Effector memory CD4-positive, alpha-beta T cell (primary cell): ENCODE results near the gene GRID2IP.
"Not testable (repeated sequence)": the region's sequence is repeated elsewhere in the genome, so short reads cannot be mapped to it uniquely, and the experiment has no call there.

Experiments used
- DNase-seq, 3 donors: peaks; one replicate each; pipeline ENCODE4 v3.0.0-alpha.2; 2020
- H3K27ac ChIP-seq: 2 replicates; pipeline ENCODE4 v1.7.0; 2013; ENCODE audit warnings: mild to moderate bottlenecking, low read length, moderate library complexity; ENCODE audit not compliant: insufficient read depth, poor library complexity, severe bottlenecking
- H3K27me3 ChIP-seq: replicated peaks from 2 replicates; pipeline ENCODE4 v1.7.0; 2013; ENCODE audit warnings: mild to moderate bottlenecking, low read length; ENCODE audit not compliant: insufficient read depth, control insufficient read depth, poor library complexity, severe bottlenecking
- H3K36me3 ChIP-seq: 2 replicates; pipeline ENCODE4 v1.7.0; 2013; ENCODE audit warnings: mild to moderate bottlenecking, low read length, moderate library complexity; ENCODE audit not compliant: control insufficient read depth, insufficient read depth
- H3K4me1 ChIP-seq: 2 replicates; pipeline ENCODE4 v1.7.0; 2013; ENCODE audit warnings: low read length, mild to moderate bottlenecking; ENCODE audit not compliant: control insufficient read depth, insufficient read depth, poor library complexity, severe bottlenecking
- H3K4me3 ChIP-seq: 2 replicates; pipeline ENCODE4 v1.7.0; 2013; ENCODE audit warnings: low read length, low read depth, mild to moderate bottlenecking; ENCODE audit not compliant: insufficient read depth, poor library complexity, severe bottlenecking
- H3K9me3 ChIP-seq: 2 replicates; pipeline ENCODE4 v1.7.0; 2013; ENCODE audit warnings: mild to moderate bottlenecking, low read length, moderate library complexity; ENCODE audit not compliant: control insufficient read depth

The GRID2IP gene

DNA sequence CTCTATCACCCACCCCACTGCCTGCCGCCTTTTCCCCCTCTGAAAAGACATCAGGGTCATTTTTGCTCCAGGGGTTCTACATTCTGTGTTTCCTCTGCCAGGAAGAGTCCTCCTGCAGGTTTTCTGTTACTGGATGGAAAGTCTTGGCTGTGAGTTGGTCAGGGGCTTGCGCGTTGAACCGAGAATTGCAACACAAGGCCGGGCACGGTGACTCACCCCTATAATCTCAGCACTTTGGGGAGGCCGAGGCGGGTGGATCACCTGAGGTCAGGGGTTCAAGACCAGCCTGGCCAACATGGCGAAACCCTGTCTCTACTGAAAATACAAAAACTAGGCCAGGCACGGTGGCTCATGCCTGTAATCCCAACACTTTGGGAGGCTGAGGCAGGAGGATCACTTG is 100.7 kb downstream of the GRID2IP start:
- DNase-seq, H3K4me1 ChIP-seq, H3K27me3 ChIP-seq, H3K27ac ChIP-seq, H3K4me3 ChIP-seq, H3K9me3 ChIP-seq, H3K36me3 ChIP-seq: not testable (repeated sequence)

DNA sequence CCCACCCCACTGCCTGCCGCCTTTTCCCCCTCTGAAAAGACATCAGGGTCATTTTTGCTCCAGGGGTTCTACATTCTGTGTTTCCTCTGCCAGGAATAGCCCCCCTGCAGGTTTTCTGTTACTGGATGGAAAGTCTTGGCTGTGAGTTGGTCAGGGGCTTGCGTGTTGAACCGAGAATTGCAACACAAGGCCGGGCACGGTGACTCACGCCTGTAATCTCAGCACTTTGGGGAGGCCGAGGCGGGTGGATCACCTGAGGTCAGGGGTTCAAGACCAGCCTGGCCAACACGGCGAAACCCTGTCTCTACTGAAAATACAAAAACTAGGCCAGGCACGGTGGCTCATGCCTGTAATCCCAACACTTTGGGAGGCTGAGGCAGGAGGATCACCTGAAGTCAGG is 101.4 kb downstream of the GRID2IP start:
- not testable (repeated sequence) for H3K27me3 ChIP-seq, H3K36me3 ChIP-seq, DNase-seq, H3K4me3 ChIP-seq, H3K9me3 ChIP-seq, H3K27ac ChIP-seq, H3K4me1 ChIP-seq

DNA sequence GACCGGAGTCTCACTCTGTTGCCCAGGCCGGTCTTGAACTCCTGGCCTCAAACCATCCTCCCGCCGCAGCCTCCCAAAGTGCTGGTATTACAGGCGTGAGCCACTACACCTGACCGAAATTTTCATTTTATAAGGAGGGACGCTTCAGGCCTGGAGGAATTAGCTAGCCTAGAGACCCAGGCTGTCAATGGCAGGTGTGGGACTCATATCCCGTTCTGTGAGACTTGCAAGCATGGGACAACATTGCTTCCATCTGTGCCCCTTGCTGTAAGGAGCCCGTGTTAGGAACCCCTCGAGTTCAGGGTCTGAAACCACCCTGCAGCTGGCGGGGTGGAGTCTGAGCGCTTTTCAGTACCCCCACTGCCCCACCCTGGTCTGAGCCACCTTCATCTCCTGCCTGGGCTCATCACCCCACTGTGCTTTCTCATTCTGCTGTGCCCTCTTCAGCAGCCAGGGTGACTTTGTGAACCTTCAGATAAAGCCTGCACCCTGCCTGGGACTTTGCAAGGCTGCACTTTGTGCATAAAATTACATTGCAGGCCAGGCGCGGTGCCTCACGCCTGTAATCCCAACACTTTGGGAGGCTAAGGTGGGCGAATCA is 102.2 kb downstream of the GRID2IP start:
- no peaks in the 10 kb centered on the region for H3K9me3 ChIP-seq
- H3K27me3 ChIP-seq = no peaks in the 10 kb centered on the region
- DNase-seq = no peak
- peaks cover 8% of the 10 kb centered on the region for H3K4me1 ChIP-seq
- no peak overlapping the region for H3K4me3 ChIP-seq
- no peak overlapping the region for H3K27ac ChIP-seq
- peaks cover 8% of the 10 kb centered on the region for H3K36me3 ChIP-seq

DNA sequence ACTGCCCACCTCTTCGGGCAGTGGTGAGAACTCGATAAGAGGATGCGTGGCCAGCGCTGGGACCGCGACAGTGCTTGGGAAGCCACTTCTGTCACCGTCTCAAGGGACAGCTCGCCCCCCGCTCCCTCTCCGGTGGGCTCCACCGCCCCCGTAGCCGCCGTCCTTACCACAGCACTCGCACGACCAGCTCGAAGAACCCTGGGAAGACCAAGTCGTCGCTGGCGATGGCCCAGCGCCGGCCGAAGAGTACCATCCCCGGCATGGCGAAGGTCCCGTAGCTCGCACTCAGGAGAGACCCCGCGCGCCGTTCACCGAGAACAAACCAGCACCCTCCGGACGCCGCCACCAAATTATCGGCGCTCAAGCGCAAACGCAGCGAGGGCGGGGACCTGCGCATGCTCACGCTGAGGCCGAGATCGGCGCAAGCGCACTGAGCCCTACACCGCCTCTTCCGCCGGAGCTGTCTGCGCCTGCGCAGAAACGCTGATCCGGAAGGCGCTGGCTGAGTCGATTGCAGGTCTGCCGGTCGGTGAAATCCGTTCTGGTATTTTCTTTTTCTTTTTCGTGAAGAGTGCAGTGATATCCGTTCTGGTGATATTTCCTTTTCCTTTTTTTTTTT is 103.6 kb downstream of the GRID2IP start, which contains the start of gene DAGLB:
DAGLB (minus strand) TSS at position 374 of the 619 bp plus-strand sequence; CDS start at position 262, 112 bp downstream.
- peaks cover 13% of the 10 kb centered on the region for H3K36me3 ChIP-seq
- H3K9me3 ChIP-seq = no peaks in the 10 kb centered on the region
- peak within 1 kb of the TSS; percentile 100 for H3K4me3 ChIP-seq
- peaks cover 8% of the 10 kb centered on the region for H3K4me1 ChIP-seq
- H3K27me3 ChIP-seq = no peaks in the 10 kb centered on the region
- peak; percentile 89 to 93 (median 93) for DNase-seq
- H3K27ac ChIP-seq = peak within 1 kb of the TSS; percentile 86
